HCT116 (cell line): ENCODE data around the gene EGFL8. TPM values are rescaled to one million over a fixed set of nuclear protein-coding genes. Genes with fewer than 3 reads are reported as not detected.
A peak's percentile ranks its signal among the peaks of the same experiment; 100 is the strongest.

Source experiments
- ATAC-seq: fragments of 200-7000 bp; cut with Tn5 transposase; 2 replicates; pipeline ENCODE4 v1.9.1; 2020; ENCODE audit warnings: mild to moderate bottlenecking, moderate library complexity
- BruUV-seq: library from RNA; stranded (reverse); fragments of 400-500 nt; replicated peaks from 2 replicates; lab custom pipeline; 2021; lab: Mats Ljungman, UMichigan
- CTCF ChIA-PET: fragments of 300-600 bp; sonication (Branson Sonifier 250); formaldehyde crosslinking; loops from one replicate; lab custom pipeline; 2021; ENCODE audit warnings: antibody characterized with exemption; lab: Charles Lee
- POLR2A ChIA-PET: fragments of 300-600, 350-600 bp; sonication (Branson Sonifier 250); formaldehyde crosslinking; loops from one replicate; lab custom pipeline; 2021; ENCODE audit warnings: antibody characterized with exemption; lab: Charles Lee
- RAD21 ChIA-PET, 2 experiments: fragments of 300-600 bp; sonication (Branson Sonifier 250); formaldehyde crosslinking; loops; one replicate each; lab custom pipeline; 2023; ENCODE audit warnings: low total read pairs in 2 of 2; ENCODE audit not compliant: uncharacterized antibody in 2 of 2, unreplicated experiment in 2 of 2, low non-redundant PET in 1 of 2; lab: Charles Lee
- DNase-seq: peaks from one replicate; pipeline ENCODE4 v3.0.0-alpha.2; 2010; ENCODE audit warnings: low read depth, low spot score
- H2AFZ ChIP-seq: fragments of 200-600 bp; shearing (Covaris generic), sonication (generic); 2 replicates; pipeline ENCODE4 v1.6.1; 2017; ENCODE audit warnings: low read depth, mixed run types, mixed read lengths, antibody characterized with exemption, low read length; ENCODE audit not compliant: poor library complexity, severe bottlenecking
- H3K27ac ChIP-seq: 2 replicates; pipeline ENCODE4 v1.5.1; 2012; ENCODE audit warnings: low read depth, low read length
- H3K27me3 ChIP-seq: fragments of 200-600 bp; sonication (generic); 2 replicates; pipeline ENCODE4 v1.6.1; 2016; ENCODE audit warnings: mixed run types, low read length, mixed read lengths; ENCODE audit not compliant: insufficient read depth
- H3K36me3 ChIP-seq, 2 experiments: fragments of 200-500 bp in 1 of 2; fragments of 200-600 bp in 1 of 2; sonication (Bioruptor generic) in 1 of 2; sonication (generic) in 1 of 2; 2 replicates each; pipeline versions ENCODE4 v1.5.1 to v1.6.1; 2014 to 2016; ENCODE audit warnings: low read length in 2 of 2, inconsistent platforms in 1 of 2, mixed read lengths in 1 of 2, mixed run types in 1 of 2; ENCODE audit not compliant: insufficient read depth in 2 of 2, control insufficient read depth in 1 of 2
- H3K4me1 ChIP-seq, 2 experiments: fragments of 200-600 bp in 1 of 2; sonication (generic) in 1 of 2; 2 replicates each; pipeline versions ENCODE4 v1.5.1 to v1.6.1; 2012 to 2017; ENCODE audit warnings: low read length in 2 of 2, inconsistent platforms in 1 of 2, mild to moderate bottlenecking in 1 of 2, mixed read lengths in 1 of 2, mixed run types in 1 of 2, moderate library complexity in 1 of 2; ENCODE audit not compliant: insufficient read depth in 2 of 2, control insufficient read depth in 1 of 2
- H3K4me2 ChIP-seq: fragments of 200-600 bp; sonication (generic); 2 replicates; pipeline ENCODE4 v1.6.1; 2017; ENCODE audit warnings: mixed run types, low read length, mixed read lengths
- H3K4me3 ChIP-seq, 2 experiments: fragments of 200-600 bp in 1 of 2; sonication (generic) in 1 of 2; replicated peaks in 1 of 2; 2 replicates each; pipeline ENCODE4 v1.5.1; 2011 to 2016; ENCODE audit warnings: low read length in 2 of 2, control low read depth in 1 of 2, low read depth in 1 of 2, mild to moderate bottlenecking in 1 of 2, mixed read lengths in 1 of 2, mixed run types in 1 of 2
- H3K79me2 ChIP-seq: fragments of 200-600 bp; sonication (generic); 2 replicates; pipeline ENCODE4 v1.6.1; 2017; ENCODE audit warnings: mild to moderate bottlenecking, mixed run types, low read length, moderate library complexity, mixed read lengths; ENCODE audit not compliant: insufficient read depth
- H3K9ac ChIP-seq: fragments of 200-600 bp; sonication (generic); 2 replicates; pipeline ENCODE4 v1.6.1; 2016; ENCODE audit warnings: low read length, mixed read lengths
- H3K9me2 ChIP-seq: fragments of 200-600 bp; sonication (generic), shearing (Covaris generic); 2 replicates; pipeline ENCODE4 v1.6.1; 2017; ENCODE audit warnings: mixed run types, mild to moderate bottlenecking, moderate library complexity; ENCODE audit not compliant: insufficient read depth
- H3K9me3 ChIP-seq, 2 experiments: fragments of 200-500 bp in 1 of 2; fragments of 200-600 bp in 1 of 2; sonication (Bioruptor generic) in 1 of 2; sonication (generic) in 1 of 2; 2 replicates each; pipeline ENCODE4 v1.6.1; 2014 to 2017; ENCODE audit warnings: low read length in 2 of 2, mixed read lengths in 2 of 2, inconsistent platforms in 1 of 2, low read depth in 1 of 2, mild to moderate bottlenecking in 1 of 2, mixed run types in 1 of 2, moderate library complexity in 1 of 2; ENCODE audit not compliant: control insufficient read depth in 1 of 2, insufficient read depth in 1 of 2
- H4K20me1 ChIP-seq: fragments of 200-600 bp; sonication (generic), shearing (Covaris generic); 2 replicates; pipeline ENCODE4 v1.6.1; 2017; ENCODE audit warnings: mixed run types, mild to moderate bottlenecking, moderate library complexity; ENCODE audit not compliant: insufficient read depth
- CTCF ChIP-seq, 3 experiments: fragments of 200-600 bp in 1 of 3; sonication (generic) in 1 of 3; IDR thresholded peaks in 2 of 3; conservative IDR thresholded peaks in 1 of 3; 2 replicates each; pipeline ENCODE4 v1.5.1; 2012 to 2017; ENCODE audit warnings: low read depth in 2 of 3, low read length in 2 of 3, antibody characterized with exemption in 1 of 3, borderline replicate concordance in 1 of 3, control low read depth in 1 of 3, mild to moderate bottlenecking in 1 of 3, mixed read lengths in 1 of 3, mixed run types in 1 of 3, moderate library complexity in 1 of 3; ENCODE audit not compliant: insufficient read depth in 1 of 3
- ELF1 ChIP-seq: IDR thresholded peaks from 2 replicates; pipeline ENCODE4 v1.6.1; 2012; ENCODE audit warnings: low read depth, borderline replicate concordance
- FOSL1 ChIP-seq: IDR thresholded peaks from 2 replicates; pipeline ENCODE4 v1.6.1; 2012; ENCODE audit warnings: low read depth
- JUND ChIP-seq: IDR thresholded peaks from 2 replicates; pipeline ENCODE4 v1.6.1; 2012
- POLR2A ChIP-seq: IDR thresholded peaks from 2 replicates; pipeline ENCODE4 v1.7.0; 2011; ENCODE audit warnings: borderline replicate concordance; ENCODE audit not compliant: insufficient read depth, insufficient read length; ENCODE audit errors: extremely low read depth
- POLR2AphosphoS5 ChIP-seq: IDR thresholded peaks from 2 replicates; pipeline ENCODE4 v1.6.1; 2011; ENCODE audit warnings: mild to moderate bottlenecking, low read depth, low read length, moderate library complexity
- RAD21 ChIP-seq: IDR thresholded peaks from 2 replicates; pipeline ENCODE4 v1.6.1; 2012; ENCODE audit warnings: low read depth, mild to moderate bottlenecking
- SIN3A ChIP-seq: IDR thresholded peaks from 2 replicates; pipeline ENCODE4 v1.6.1; 2012; ENCODE audit warnings: low read depth
- SP1 ChIP-seq: IDR thresholded peaks from 2 replicates; pipeline ENCODE4 v1.6.1; 2012; ENCODE audit warnings: low read depth
- SRF ChIP-seq: IDR thresholded peaks from 2 replicates; pipeline ENCODE4 v1.6.1; 2012; ENCODE audit warnings: low read depth
- TCF7L2 ChIP-seq: IDR thresholded peaks from 2 replicates; pipeline ENCODE4 v1.7.0; 2011; ENCODE audit warnings: borderline replicate concordance, inconsistent platforms; ENCODE audit not compliant: insufficient read depth, insufficient read length; ENCODE audit errors: extremely low read depth
- YY1 ChIP-seq: IDR thresholded peaks from 2 replicates; pipeline ENCODE4 v1.6.1; 2011; ENCODE audit warnings: low read length, low read depth, moderate library complexity, mild to moderate bottlenecking; ENCODE audit not compliant: insufficient replicate concordance; ENCODE audit errors: extremely low read depth
- ZBTB33 ChIP-seq: IDR thresholded peaks from 2 replicates; pipeline ENCODE4 v1.6.1; 2011; ENCODE audit warnings: mild to moderate bottlenecking, low read length, moderate library complexity; ENCODE audit not compliant: insufficient replicate concordance; ENCODE audit errors: extremely low read depth
- ZFX ChIP-seq: fragments of 450-650 bp; IDR thresholded peaks from 2 replicates; pipeline ENCODE4 v1.6.1; 2017
- intact Hi-C: fragments of 100-400 bp; cut with micrococcal nuclease; formaldehyde crosslinking; loops from 2 replicates; pipeline ENCODE4 v1.10.0; 2022
- total RNA-seq: library from RNA; stranded (reverse); gene quantifications from one replicate; pipeline ENCODE4 v1.2.1, GENCODE V29; 2021; ENCODE audit not compliant: unreplicated experiment
- TF ChIP-seq, protein P1 (sequence below): IDR thresholded peaks from 2 replicates; pipeline ENCODE4 v1.6.1; 2012
- TF ChIP-seq, protein P2 (sequence below): IDR thresholded peaks from 2 replicates; pipeline ENCODE4 v1.6.1; 2012

EGFL8 gene
- total RNA-seq, 1 experiment from 2014 or later, result 29.0 TPM

GRCh38 chr6:32128751-32129296 lies 35.6 kb upstream of the EGFL8 start:
- peak overlapping the region; percentile 92 for H3K27ac ChIP-seq
- peak overlapping the region; percentile 86 for H3K4me2 ChIP-seq
- peak overlapping the region; percentile 73 for H3K9ac ChIP-seq

More at GRCh38 chr6:32128751-32129296, 35.6 kb upstream of the EGFL8 start:
- POLR2A ChIA-PET, result interaction anchor here (0.5 to 1.9 kb wide), 7 partner anchors 14 to 850 kb away, joined by 3 to 10 read pairs (median 5); no protein-coding TSS in a partner anchor
- TF ChIP-seq POLR2AphosphoS5, result no peak
- TF ChIP-seq POLR2A, result no peak
- TF ChIP-seq, protein P1, sequence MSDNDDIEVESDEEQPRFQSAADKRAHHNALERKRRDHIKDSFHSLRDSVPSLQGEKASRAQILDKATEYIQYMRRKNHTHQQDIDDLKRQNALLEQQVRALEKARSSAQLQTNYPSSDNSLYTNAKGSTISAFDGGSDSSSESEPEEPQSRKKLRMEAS, result no peak
- TF ChIP-seq SP1, result no peak
- TF ChIP-seq ELF1, result no peak
- no peak for TF ChIP-seq SRF
- no peak for TF ChIP-seq ZBTB33
- TF ChIP-seq, protein P2, sequence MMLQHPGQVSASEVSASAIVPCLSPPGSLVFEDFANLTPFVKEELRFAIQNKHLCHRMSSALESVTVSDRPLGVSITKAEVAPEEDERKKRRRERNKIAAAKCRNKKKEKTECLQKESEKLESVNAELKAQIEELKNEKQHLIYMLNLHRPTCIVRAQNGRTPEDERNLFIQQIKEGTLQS, result no peak
- no peak for TF ChIP-seq JUND
- no peak for TF ChIP-seq FOSL1
- TF ChIP-seq CTCF (IDR thresholded peaks at IDR 0.05 in 2 of 3, conservative IDR thresholded peaks at IDR 0.05 in 1 of 3; ENCODE audit: borderline replicate concordance in 1 of 3, insufficient read depth in 1 of 3, low read depth in 2 of 3, low read length in 2 of 3), result no peak
- TF ChIP-seq SIN3A, result no peak
- TF ChIP-seq TCF7L2, result no peak
- TF ChIP-seq YY1, result no peak
- no peak for TF ChIP-seq RAD21
- TF ChIP-seq ZFX, result no peak
- TF ChIP-seq, all 23 proteins: peak for 0
- no peaks in the 10 kb centered on the region for H3K27me3 ChIP-seq
- peaks cover 24 to 31% of the 10 kb centered on the region in 2 experiments for H3K4me1 ChIP-seq
- no peaks in the 10 kb centered on the region for H4K20me1 ChIP-seq
- ATAC-seq (no peak), DNase-seq (no peak)
- ChIA-PET RAD21 (interaction anchor here (0.6 to 1.9 kb wide), 3 partner anchors 10 to 67 kb away, joined by 3 to 4 read pairs (median 4); no protein-coding TSS in a partner anchor), CTCF (interaction anchor here (0.7 to 2.0 kb wide), 5 partner anchors 10 to 67 kb away, joined by 3 to 18 read pairs (median 7); no protein-coding TSS in a partner anchor)
- no peaks in the 10 kb centered on the region for H3K9me3 ChIP-seq
- intact Hi-C loops, result no loop called here
- peaks cover 27% of the 10 kb centered on the region for H3K79me2 ChIP-seq
- peaks cover 0 to 2% of the 10 kb centered on the region in 2 experiments; a peak in 1 of 4 replicates for H3K36me3 ChIP-seq
- peak overlapping the region; percentile 94 to 100 for H3K4me3 ChIP-seq
- H2AFZ ChIP-seq, result no peak overlapping the region
- H3K9me2 ChIP-seq, result no peaks in the 10 kb centered on the region
- no TSS peak for BruUV-seq
